K562 (cell line): Measurements from ENCODE around the gene NDUFS5. TPM values are rescaled to one million over a fixed set of nuclear protein-coding genes. Genes with fewer than 3 reads are reported as not detected.

Source experiments
- ATAC-seq: fragments of 200-7000 bp; cut with Tn5 transposase; 3 replicates; pipeline ENCODE4 v1.9.1; 2020; ENCODE audit warnings: moderate library complexity
- BruUV-seq: library from RNA; stranded (reverse); fragments of 400-500 nt; replicated peaks from 2 replicates; lab custom pipeline; 2021; lab: Mats Ljungman, UMichigan
- CTCF ChIA-PET: fragments of 300-600 bp; formaldehyde crosslinking; extraction: SDS; loops from one replicate; lab custom pipeline; 2021; ENCODE audit warnings: low intra/inter-chr PET ratio; lab: Yijun Ruan, JAX
- POLR2A ChIA-PET: fragments of 300-600, 350-650 bp; sonication (Branson Sonifier 250); formaldehyde crosslinking; extraction: SDS; loops from one replicate; lab custom pipeline; 2021; ENCODE audit warnings: antibody characterized with exemption, inconsistent platforms; lab: Yijun Ruan, JAX
- DNase-seq, 4 experiments: peaks; one replicate each; pipeline versions ENCODE4 v3.0.0 to v3.0.0-alpha.2; 2011 to 2018; ENCODE audit warnings: low spot score in 3 of 4, mixed read lengths in 3 of 4; ENCODE audit errors: extremely low read depth in 1 of 4
- FAIRE-seq: peaks from 2 replicates; lab custom pipeline; 2011; peaks lifted over from hg19 to GRCh38; lab: Jason Lieb, UNC
- H2AFZ ChIP-seq: 2 replicates; pipeline ENCODE4 v1.6.0; 2011; ENCODE audit warnings: low read depth, low read length, control low read depth, inconsistent platforms
- H3K27ac ChIP-seq: fragments of 200-600 bp; 3 replicates; pipeline ENCODE4 v1.8.0; 2011; ENCODE audit warnings: low read depth, mild to moderate bottlenecking, control low read depth, inconsistent platforms, low read length, moderate library complexity, mixed read lengths; ENCODE audit errors: extremely low read depth
- H3K27me3 ChIP-seq, 2 experiments: fragments of 300-600 bp in 1 of 2; 2 replicates in 1 of 2; 3 replicates in 1 of 2; pipeline versions ENCODE4 v1.6.0 to v1.8.0; 2011; ENCODE audit warnings: inconsistent platforms in 2 of 2, low read length in 2 of 2, mild to moderate bottlenecking in 1 of 2, mixed read lengths in 1 of 2, moderate library complexity in 1 of 2; ENCODE audit not compliant: control insufficient read depth in 2 of 2, insufficient read depth in 2 of 2
- H3K36me3 ChIP-seq: fragments of 300-600 bp; 3 replicates; pipeline ENCODE4 v1.8.0; 2011; ENCODE audit warnings: mild to moderate bottlenecking, low read length, inconsistent platforms; ENCODE audit not compliant: control insufficient read depth, insufficient read depth
- H3K4me1 ChIP-seq, 2 experiments: fragments of 200-600 bp in 1 of 2; replicated peaks in 1 of 2; 2 replicates in 1 of 2; 3 replicates in 1 of 2; pipeline versions ENCODE4 v1.5.1 to v1.8.0; 2011; ENCODE audit warnings: inconsistent platforms in 2 of 2, low read length in 2 of 2, mild to moderate bottlenecking in 1 of 2, mixed read lengths in 1 of 2, moderate library complexity in 1 of 2; ENCODE audit not compliant: control insufficient read depth in 2 of 2, insufficient read depth in 2 of 2
- H3K4me2 ChIP-seq: 2 replicates; pipeline ENCODE4 v1.6.1; 2011; ENCODE audit warnings: low read length, control low read depth, inconsistent platforms, mixed read lengths; ENCODE audit not compliant: insufficient read depth
- H3K4me3 ChIP-seq: fragments of 200-600 bp; sonication (generic), shearing (Covaris generic); 2 replicates; pipeline ENCODE4 v1.5.1; 2016; ENCODE audit warnings: control low read depth, inconsistent platforms
- H3K79me2 ChIP-seq: fragments of 200-600 bp; 3 replicates; pipeline ENCODE4 v1.8.0; 2011; ENCODE audit warnings: low read length, inconsistent platforms; ENCODE audit not compliant: control insufficient read depth, insufficient read depth
- H3K9ac ChIP-seq, 2 experiments: 2 replicates each; pipeline versions ENCODE4 v1.6.0 to v1.6.1; 2011; ENCODE audit warnings: low read depth in 2 of 2, low read length in 2 of 2, control low read depth in 1 of 2, inconsistent platforms in 1 of 2, mild to moderate bottlenecking in 1 of 2, mixed read lengths in 1 of 2; ENCODE audit not compliant: insufficient read depth in 1 of 2
- H3K9me1 ChIP-seq: one replicate; pipeline ENCODE4 v1.6.0; 2011; ENCODE audit warnings: inconsistent platforms, mild to moderate bottlenecking, low read length, moderate library complexity; ENCODE audit not compliant: control insufficient read depth, insufficient read depth
- H3K9me3 ChIP-seq: replicated peaks from 2 replicates; pipeline ENCODE4 v1.5.1; 2011; ENCODE audit warnings: low read depth, low read length, inconsistent platforms; ENCODE audit not compliant: control insufficient read depth, insufficient read depth
- H4K20me1 ChIP-seq: replicated peaks from 2 replicates; pipeline ENCODE4 v1.6.1; 2011; ENCODE audit warnings: low read length, inconsistent platforms, mixed read lengths; ENCODE audit not compliant: control insufficient read depth, insufficient read depth
- ATF7 ChIP-seq: fragments of 450-650 bp; IDR thresholded peaks from 2 replicates; pipeline ENCODE4 v1.7.1; 2014; ENCODE audit warnings: mild to moderate bottlenecking, moderate library complexity
- CBFA2T3 ChIP-seq: fragments of 450-650 bp; IDR thresholded peaks from 2 replicates; pipeline ENCODE4 v1.6.1; 2017
- EP400 ChIP-seq: fragments of 450-650 bp; IDR thresholded peaks from 2 replicates; pipeline ENCODE4 v1.6.1; 2017; ENCODE audit warnings: antibody characterized with exemption, mild to moderate bottlenecking, moderate library complexity
- ETV5 ChIP-seq: sonication (generic); formaldehyde crosslinking; IDR thresholded peaks from 2 replicates; pipeline ENCODE4 v1.4.0; 2020; ENCODE audit warnings: low read depth, mild to moderate bottlenecking, missing genetic modification reagents
- KDM1A ChIP-seq, 2 experiments: fragments of 450-650 bp; IDR thresholded peaks; 2 replicates each; pipeline ENCODE4 v1.6.1; 2016; ENCODE audit warnings: mild to moderate bottlenecking in 2 of 2
- MEIS2 ChIP-seq: fragments of 450-650 bp; IDR thresholded peaks from 2 replicates; pipeline ENCODE4 v1.6.1; 2014; ENCODE audit warnings: mild to moderate bottlenecking; ENCODE audit not compliant: partially characterized antibody
- NEUROD1 ChIP-seq: fragments of 150-350 bp; IDR thresholded peaks from 2 replicates; pipeline ENCODE4 v1.6.1; 2014; ENCODE audit warnings: borderline replicate concordance, low read length, low read depth; ENCODE audit not compliant: partially characterized antibody
- NRF1 ChIP-seq, 2 experiments: fragments of 450-650 bp; IDR thresholded peaks in 1 of 2; conservative IDR thresholded peaks in 1 of 2; 2 replicates each; pipeline ENCODE4 v1.6.1; 2014; ENCODE audit warnings: mild to moderate bottlenecking in 2 of 2
- SIRT6 ChIP-seq: IDR thresholded peaks from one replicate; pipeline ENCODE4 v1.6.1; 2012; ENCODE audit warnings: low read depth, mild to moderate bottlenecking, control low read depth, inconsistent platforms, low read length, moderate library complexity
- SMC3 ChIP-seq: conservative IDR thresholded peaks from 2 replicates; pipeline ENCODE4 v1.6.1; 2011; ENCODE audit warnings: low read depth, low read length, improper control_type of control experiment; ENCODE audit not compliant: insufficient read depth
- ZBTB1 ChIP-seq: sonication (generic); formaldehyde crosslinking; IDR thresholded peaks from 2 replicates; pipeline ENCODE4 v1.8.1; 2023; ENCODE audit warnings: missing genetic modification reagents, low read depth, mild to moderate bottlenecking, borderline replicate concordance
- ZNF184 ChIP-seq: sonication (generic); formaldehyde crosslinking; IDR thresholded peaks from 2 replicates; pipeline ENCODE4 v1.5.0; 2020; ENCODE audit warnings: missing genetic modification reagents
- whole genome bisulfite sequencing: fragments of 100-300 bp; shearing (Covaris generic); methylation state at CpG from one replicate; pipeline ENCODE4 v1.1.6; 2016; ENCODE audit warnings: low coverage, mixed read lengths; ENCODE audit not compliant: insufficient coverage; ENCODE audit errors: missing lambda C conversion rate; 5-methylcytosine and 5-hydroxymethylcytosine counted together
- in situ Hi-C: fragments of 300-500 bp; cut with MboI; formaldehyde crosslinking; loops from 4 replicates; pipeline ENCODE4 v1.15.0; 2018; ENCODE audit warnings: inconsistent platforms, mixed read lengths
- intact Hi-C: fragments of 100-400 bp; cut with micrococcal nuclease; formaldehyde crosslinking; loops from 2 replicates; pipeline ENCODE4 v1.14.2; 2022
- polyA plus RNA-seq, 8 experiments: library from polyadenylated mRNA; depleted of rRNA in 4 of 8; stranded (reverse) in 5 of 8; unstranded in 3 of 8; fragments of >200 nt; fragmentation: Nextera tagmentation in 2 of 8; fragmentation: Illumina TruSeq in 1 of 8; extraction: Ambion mirVana in 2 of 8; extraction: Trizol in 1 of 8; gene quantifications; 2 replicates each; pipeline versions ENCODE4 v1.2.1 to v1.2.3, GENCODE V29; 2011 to 2014; ENCODE audit warnings: inconsistent platforms in 1 of 8, missing spikeins in 1 of 8
- total RNA-seq, 7 experiments: library from RNA; depleted of rRNA in 6 of 7; stranded (reverse); fragments of >200 nt in 6 of 7; fragmentation: Illumina TruSeq in 2 of 7; extraction: Trizol in 2 of 7; gene quantifications; 2 replicates each; pipeline versions ENCODE4 v1.2.1 to v1.2.3, GENCODE V29; 2011 to 2021; ENCODE audit warnings: low replicate concordance in 1 of 7
- TF ChIP-seq, protein P1 (sequence below): sonication (generic); formaldehyde crosslinking; IDR thresholded peaks from 2 replicates; pipeline ENCODE4 v1.8.1; 2022; ENCODE audit warnings: missing genetic modification reagents
- TF ChIP-seq, protein P2 (sequence below): fragments of 450-650 bp; IDR thresholded peaks from 2 replicates; pipeline ENCODE4 v1.6.1; 2018; ENCODE audit not compliant: partially characterized antibody
- TF ChIP-seq, protein P3 (sequence below): fragments of 450-650 bp; formaldehyde crosslinking; IDR thresholded peaks from 2 replicates; pipeline ENCODE4 v1.4.0; 2020; ENCODE audit warnings: mild to moderate bottlenecking, moderate library complexity

Gene NDUFS5
- total and polyA plus RNA-seq, 9 of the 15 experiments (the other 6 are each of a cell fraction or from before 2014, with no cell fraction given): 499 to 2,737 (median 1,281) TPM

DNA sequence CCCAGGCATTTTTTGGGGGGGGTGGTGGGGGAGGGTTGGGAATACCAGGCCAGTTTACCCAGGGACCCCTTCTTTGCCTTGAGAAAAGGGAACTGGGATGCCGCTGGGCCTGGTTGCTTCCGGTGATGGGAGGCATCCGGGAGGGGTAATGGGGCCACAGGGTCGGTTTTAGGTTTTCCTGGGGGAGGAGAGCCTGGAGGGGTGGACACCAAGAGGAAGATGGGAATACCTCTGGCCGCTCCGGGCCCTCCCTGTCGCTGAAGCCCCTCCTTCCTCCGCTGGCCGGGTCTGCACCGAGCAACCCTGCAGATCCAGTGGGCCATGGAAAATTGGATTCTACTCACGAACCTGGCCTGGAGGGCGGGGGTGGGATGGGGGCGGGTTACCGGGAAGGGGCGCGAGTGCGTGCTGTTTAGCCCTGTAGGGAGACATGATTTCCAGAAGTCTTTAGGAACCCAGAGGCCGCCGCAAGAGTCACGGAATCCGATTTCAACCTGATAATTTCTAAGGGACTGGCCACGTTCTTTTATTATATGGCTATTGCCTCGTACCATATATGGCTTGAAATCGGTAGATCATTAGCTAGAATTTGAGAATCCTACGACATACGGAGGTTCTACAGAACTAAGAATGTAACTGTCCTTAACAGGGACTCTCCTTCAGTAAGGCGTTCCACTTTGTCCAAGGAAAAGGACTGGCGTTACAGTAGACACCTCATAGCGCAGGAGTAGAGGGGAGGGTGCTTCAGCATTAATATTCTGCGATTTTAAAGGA lies 34.3 kb upstream of the NDUFS5 start:
- TSS peak; percentile 65 for BruUV-seq
- peak in 3 of 4 experiments; percentile 41 to 75 (median 56) for DNase-seq
- Histone ChIP-seq H3K4me2 (peak overlapping the region; percentile 90), H3K27me3 (no peaks in the 10 kb centered on the region), H3K9me1 (peaks cover 3% of the 10 kb centered on the region), H2AFZ (no peak overlapping the region), H3K27ac (peak overlapping the region; percentile 90), H3K9ac (peak overlapping the region; percentile 86 to 97), H3K4me1 (peaks cover 0 to 17% of the 10 kb centered on the region in 2 experiments; a peak in 3 of 5 replicates), H3K9me3 (no peaks in the 10 kb centered on the region), H3K4me3 (peak overlapping the region; percentile 99), H3K79me2 (peaks cover 60% of the 10 kb centered on the region), H3K36me3 (peaks cover 43% of the 10 kb centered on the region), H4K20me1 (peaks cover 13% of the 10 kb centered on the region)
- POLR2A ChIA-PET: interaction anchor here (0.7 kb wide), 1 partner anchor 176 kb away, joined by 3 read pairs; no protein-coding TSS in a partner anchor
- intact Hi-C loops (no loop called here), in situ Hi-C loops (no loop called here)
- CTCF ChIA-PET: no interaction called here
- 2% methylated on average over 24 of the region's 30 CpGs for WGBS
- FAIRE-seq: no peak
- peak; percentile 49 for ATAC-seq
- TF ChIP-seq MEIS2 (no peak), EP400 (0 out of 2 replicates have a peak, but pooled peaks have one; percentile 26), ETV5 (CRISPR knock-in tag) (0 out of 2 replicates have a peak, but pooled peaks have one; percentile 19), KDM1A (IDR thresholded peaks at IDR 0.05) (0 out of 4 replicates have a peak, but pooled peaks of 1 of the 2 experiments have one; percentile 22), ZNF184 (no peak), SIRT6 (no peak), CBFA2T3 (no peak), SMC3 (no peak), NRF1 (conservative IDR thresholded peaks at IDR 0.05 in 1 of 2, IDR thresholded peaks at IDR 0.05 in 1 of 2) (0 out of 4 replicates have a peak, but pooled peaks of 1 of the 2 experiments have one; percentile 14), NEUROD1 (no peak), ATF7 (0 out of 2 replicates have a peak, but pooled peaks have one; percentile 26), ZBTB1 (CRISPR knock-in tag) (no peak)
- TF ChIP-seq, protein P1, sequence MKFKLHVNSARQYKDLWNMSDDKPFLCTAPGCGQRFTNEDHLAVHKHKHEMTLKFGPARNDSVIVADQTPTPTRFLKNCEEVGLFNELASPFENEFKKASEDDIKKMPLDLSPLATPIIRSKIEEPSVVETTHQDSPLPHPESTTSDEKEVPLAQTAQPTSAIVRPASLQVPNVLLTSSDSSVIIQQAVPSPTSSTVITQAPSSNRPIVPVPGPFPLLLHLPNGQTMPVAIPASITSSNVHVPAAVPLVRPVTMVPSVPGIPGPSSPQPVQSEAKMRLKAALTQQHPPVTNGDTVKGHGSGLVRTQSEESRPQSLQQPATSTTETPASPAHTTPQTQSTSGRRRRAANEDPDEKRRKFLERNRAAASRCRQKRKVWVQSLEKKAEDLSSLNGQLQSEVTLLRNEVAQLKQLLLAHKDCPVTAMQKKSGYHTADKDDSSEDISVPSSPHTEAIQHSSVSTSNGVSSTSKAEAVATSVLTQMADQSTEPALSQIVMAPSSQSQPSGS (CRISPR knock-in tag): no peak
- TF ChIP-seq, protein P2, sequence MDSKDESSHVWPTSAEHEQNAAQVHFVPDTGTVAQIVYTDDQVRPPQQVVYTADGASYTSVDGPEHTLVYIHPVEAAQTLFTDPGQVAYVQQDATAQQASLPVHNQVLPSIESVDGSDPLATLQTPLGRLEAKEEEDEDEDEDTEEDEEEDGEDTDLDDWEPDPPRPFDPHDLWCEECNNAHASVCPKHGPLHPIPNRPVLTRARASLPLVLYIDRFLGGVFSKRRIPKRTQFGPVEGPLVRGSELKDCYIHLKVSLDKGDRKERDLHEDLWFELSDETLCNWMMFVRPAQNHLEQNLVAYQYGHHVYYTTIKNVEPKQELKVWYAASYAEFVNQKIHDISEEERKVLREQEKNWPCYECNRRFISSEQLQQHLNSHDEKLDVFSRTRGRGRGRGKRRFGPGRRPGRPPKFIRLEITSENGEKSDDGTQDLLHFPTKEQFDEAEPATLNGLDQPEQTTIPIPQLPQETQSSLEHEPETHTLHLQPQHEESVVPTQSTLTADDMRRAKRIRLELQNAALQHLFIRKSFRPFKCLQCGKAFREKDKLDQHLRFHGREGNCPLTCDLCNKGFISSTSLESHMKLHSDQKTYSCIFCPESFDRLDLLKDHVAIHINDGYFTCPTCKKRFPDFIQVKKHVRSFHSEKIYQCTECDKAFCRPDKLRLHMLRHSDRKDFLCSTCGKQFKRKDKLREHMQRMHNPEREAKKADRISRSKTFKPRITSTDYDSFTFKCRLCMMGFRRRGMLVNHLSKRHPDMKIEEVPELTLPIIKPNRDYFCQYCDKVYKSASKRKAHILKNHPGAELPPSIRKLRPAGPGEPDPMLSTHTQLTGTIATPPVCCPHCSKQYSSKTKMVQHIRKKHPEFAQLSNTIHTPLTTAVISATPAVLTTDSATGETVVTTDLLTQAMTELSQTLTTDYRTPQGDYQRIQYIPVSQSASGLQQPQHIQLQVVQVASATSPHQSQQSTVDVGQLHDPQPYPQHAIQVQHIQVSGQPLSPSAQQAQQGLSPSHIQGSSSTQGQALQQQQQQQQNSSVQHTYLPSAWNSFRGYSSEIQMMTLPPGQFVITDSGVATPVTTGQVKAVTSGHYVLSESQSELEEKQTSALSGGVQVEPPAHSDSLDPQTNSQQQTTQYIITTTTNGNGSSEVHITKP: peak; percentile 14
- TF ChIP-seq, protein P3, sequence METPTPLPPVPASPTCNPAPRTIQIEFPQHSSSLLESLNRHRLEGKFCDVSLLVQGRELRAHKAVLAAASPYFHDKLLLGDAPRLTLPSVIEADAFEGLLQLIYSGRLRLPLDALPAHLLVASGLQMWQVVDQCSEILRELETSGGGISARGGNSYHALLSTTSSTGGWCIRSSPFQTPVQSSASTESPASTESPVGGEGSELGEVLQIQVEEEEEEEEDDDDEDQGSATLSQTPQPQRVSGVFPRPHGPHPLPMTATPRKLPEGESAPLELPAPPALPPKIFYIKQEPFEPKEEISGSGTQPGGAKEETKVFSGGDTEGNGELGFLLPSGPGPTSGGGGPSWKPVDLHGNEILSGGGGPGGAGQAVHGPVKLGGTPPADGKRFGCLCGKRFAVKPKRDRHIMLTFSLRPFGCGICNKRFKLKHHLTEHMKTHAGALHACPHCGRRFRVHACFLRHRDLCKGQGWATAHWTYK (CRISPR knock-in tag): no peak
